ENCODE results near the gene COX6B2.

GRCh38 chr19:55324662-55325061 is 29.9 kb downstream of the COX6B2 start:
- TF ChIP-seq, protein P1, sequence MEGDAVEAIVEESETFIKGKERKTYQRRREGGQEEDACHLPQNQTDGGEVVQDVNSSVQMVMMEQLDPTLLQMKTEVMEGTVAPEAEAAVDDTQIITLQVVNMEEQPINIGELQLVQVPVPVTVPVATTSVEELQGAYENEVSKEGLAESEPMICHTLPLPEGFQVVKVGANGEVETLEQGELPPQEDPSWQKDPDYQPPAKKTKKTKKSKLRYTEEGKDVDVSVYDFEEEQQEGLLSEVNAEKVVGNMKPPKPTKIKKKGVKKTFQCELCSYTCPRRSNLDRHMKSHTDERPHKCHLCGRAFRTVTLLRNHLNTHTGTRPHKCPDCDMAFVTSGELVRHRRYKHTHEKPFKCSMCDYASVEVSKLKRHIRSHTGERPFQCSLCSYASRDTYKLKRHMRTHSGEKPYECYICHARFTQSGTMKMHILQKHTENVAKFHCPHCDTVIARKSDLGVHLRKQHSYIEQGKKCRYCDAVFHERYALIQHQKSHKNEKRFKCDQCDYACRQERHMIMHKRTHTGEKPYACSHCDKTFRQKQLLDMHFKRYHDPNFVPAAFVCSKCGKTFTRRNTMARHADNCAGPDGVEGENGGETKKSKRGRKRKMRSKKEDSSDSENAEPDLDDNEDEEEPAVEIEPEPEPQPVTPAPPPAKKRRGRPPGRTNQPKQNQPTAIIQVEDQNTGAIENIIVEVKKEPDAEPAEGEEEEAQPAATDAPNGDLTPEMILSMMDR (conservative IDR thresholded peaks at IDR 0.05 in 1 of 2, IDR thresholded peaks at IDR 0.05 in 1 of 2; ENCODE audit: low read depth in 1 of 2, low read length in 2 of 2), result no peak
- TF ChIP-seq EZH2 (IDR thresholded peaks at IDR 0.05; ENCODE audit: low read length, missing control alignments), result no peak
